ENCODE measurements around the gene SELPLG.
"Not testable (repeated sequence)": the region's sequence is repeated elsewhere in the genome, so short reads cannot be mapped to it uniquely, and the experiment has no call there.

The SELPLG gene

DNA sequence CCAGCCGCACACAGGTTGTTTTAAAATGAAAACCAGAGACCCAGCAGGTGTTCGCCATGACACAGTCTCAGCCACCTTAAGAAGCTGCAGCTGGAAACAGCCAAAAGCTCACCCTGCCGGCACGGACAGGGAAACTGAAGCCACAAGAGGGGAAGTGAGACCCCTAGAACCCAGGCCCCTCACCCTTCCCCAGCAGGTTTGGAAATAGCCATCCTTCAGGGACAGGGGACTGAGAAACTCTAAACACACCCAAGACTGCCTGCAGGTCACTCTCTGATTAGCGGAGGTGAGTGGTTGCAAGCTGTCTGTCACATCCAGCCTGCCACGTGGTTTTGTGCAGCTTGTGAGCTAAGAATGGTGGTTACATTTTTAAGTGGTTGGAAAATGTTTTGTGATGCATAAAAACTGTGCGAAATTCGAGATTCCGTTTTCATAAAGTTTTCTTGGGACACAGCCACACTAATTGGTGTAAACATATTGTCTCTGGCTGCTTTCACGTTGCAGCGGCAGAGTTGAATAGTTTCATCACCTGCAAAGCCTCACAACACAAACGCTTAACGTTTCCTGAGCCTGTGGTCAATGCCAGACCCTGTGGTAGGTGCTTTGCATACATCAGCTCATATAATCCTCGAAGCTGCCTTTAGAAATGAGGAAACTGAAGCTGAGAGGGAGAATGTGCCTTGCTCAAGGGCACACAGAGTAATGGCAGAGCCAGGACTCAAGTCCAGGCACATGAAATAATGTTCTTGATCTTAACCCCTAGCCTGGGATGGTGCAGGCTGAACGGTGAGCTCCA, 1.7 kb upstream of the SELPLG start:
- Histone ChIP-seq H2AK5ac (ENCODE audit: low read length, severe bottlenecking) (no peak overlapping the region), H3K27me3 (ENCODE audit: control insufficient read depth in 1 of 2, insufficient read depth in 1 of 2, low read length in 2 of 2) (no peaks in the 10 kb centered on the region), H2BK12ac (ENCODE audit: low read length in 2 of 2) (peak overlapping the region in 1 of 2 experiments; percentile 18), H2BK15ac (ENCODE audit: low read depth, poor library complexity, severe bottlenecking) (no peak overlapping the region), H4K91ac (ENCODE audit: low read length) (no peak overlapping the region), H3K9ac (ENCODE audit: low read length) (no peak overlapping the region), H3K9me3 (ENCODE audit: control insufficient read depth, low read length) (no peaks in the 10 kb centered on the region), H3K4me3 (ENCODE audit: insufficient read depth in 1 of 2, low read depth in 1 of 2, low read length in 2 of 2) (no peak overlapping the region), H2BK120ac (ENCODE audit: low read depth, low read length) (no peak overlapping the region), H3K36me3 (ENCODE audit: control insufficient read depth in 1 of 2, insufficient read depth in 2 of 2, low read depth in 1 of 2, low read length in 2 of 2) (peaks cover 0 to 6% of the 10 kb centered on the region in 2 experiments), H3K14ac (ENCODE audit: low read length in 2 of 2) (peak overlapping the region in 1 of 2 experiments; percentile 18), H4K8ac (ENCODE audit: low read length) (no peak overlapping the region), H2AFZ (ENCODE audit: low read depth, low read length) (no peak overlapping the region), H3K4ac (ENCODE audit: low read depth in 1 of 2, low read length in 2 of 2) (no peak overlapping the region), H3K4me2 (ENCODE audit: low read length, poor library complexity, severe bottlenecking) (no peak overlapping the region), H3K18ac (ENCODE audit: low read depth in 1 of 2, low read length in 2 of 2) (no peak overlapping the region), H2BK5ac (ENCODE audit: low read depth, low read length, poor library complexity, severe bottlenecking) (no peak overlapping the region), H3K79me1 (replicated peaks; ENCODE audit: low read length, poor library complexity, severe bottlenecking) (no peaks in the 10 kb centered on the region), H3K4me1 (ENCODE audit: control insufficient read depth, insufficient read depth, low read depth, low read length) (peaks cover 44% of the 10 kb centered on the region), H3K27ac (ENCODE audit: low read length, poor library complexity, severe bottlenecking) (no peak overlapping the region), H3K23ac (ENCODE audit: low read length in 2 of 2) (no peak overlapping the region)
- WGBS, result 71% methylated on average over 15 of the region's 15 CpGs
- DNase-seq, result no peak

- Histone ChIP-seq H3K27me3 (ENCODE audit: control insufficient read depth in 1 of 2, insufficient read depth in 1 of 2, low read length in 2 of 2) (no peaks in the 10 kb centered on the region), H3K23ac (ENCODE audit: low read length in 2 of 2) (no peak overlapping the region), H3K9me3 (ENCODE audit: control insufficient read depth, low read length) (no peaks in the 10 kb centered on the region), H3K4me2 (ENCODE audit: low read length, poor library complexity, severe bottlenecking) (no peak overlapping the region), H3K9ac (ENCODE audit: low read length) (no peak overlapping the region), H3K14ac (ENCODE audit: low read length in 2 of 2) (no peak overlapping the region), H3K27ac (ENCODE audit: low read length, poor library complexity, severe bottlenecking) (no peak overlapping the region), H2BK120ac (ENCODE audit: low read depth, low read length) (no peak overlapping the region), H3K4me3 (ENCODE audit: insufficient read depth in 1 of 2, low read depth in 1 of 2, low read length in 2 of 2) (no peak overlapping the region), H2AK5ac (ENCODE audit: low read length, severe bottlenecking) (no peak overlapping the region), H3K79me1 (replicated peaks; ENCODE audit: low read length, poor library complexity, severe bottlenecking) (no peaks in the 10 kb centered on the region), H3K4me1 (ENCODE audit: control insufficient read depth, insufficient read depth, low read depth, low read length) (peaks cover 50% of the 10 kb centered on the region), H3K36me3 (ENCODE audit: control insufficient read depth in 1 of 2, insufficient read depth in 2 of 2, low read depth in 1 of 2, low read length in 2 of 2) (peaks cover 0 to 3% of the 10 kb centered on the region in 2 experiments), H4K91ac (ENCODE audit: low read length) (no peak overlapping the region), H3K4ac (ENCODE audit: low read depth in 1 of 2, low read length in 2 of 2) (no peak overlapping the region), H3K18ac (ENCODE audit: low read depth in 1 of 2, low read length in 2 of 2) (peak overlapping the region in 1 of 2 experiments; percentile 45), H2BK15ac (ENCODE audit: low read depth, poor library complexity, severe bottlenecking) (no peak overlapping the region), H4K8ac (ENCODE audit: low read length) (peak overlapping the region; percentile 61), H2BK5ac (ENCODE audit: low read depth, low read length, poor library complexity, severe bottlenecking) (no peak overlapping the region), H2BK12ac (ENCODE audit: low read length in 2 of 2) (no peak overlapping the region), H2AFZ (ENCODE audit: low read depth, low read length) (no peak overlapping the region)
- no peak for DNase-seq
- 79% methylated on average over 4 of the region's 4 CpGs for WGBS
Observed at GRCh38 chr12:108634341-108634751, 652 bp upstream of the SELPLG start.

- Histone ChIP-seq H2BK5ac (ENCODE audit: low read depth, low read length, poor library complexity, severe bottlenecking) (no peak overlapping the region), H3K9me3 (ENCODE audit: control insufficient read depth, low read length) (no peaks in the 10 kb centered on the region), H2AFZ (ENCODE audit: low read depth, low read length) (no peak overlapping the region), H3K4me1 (ENCODE audit: control insufficient read depth, insufficient read depth, low read depth, low read length) (peaks cover 56% of the 10 kb centered on the region), H3K79me1 (replicated peaks; ENCODE audit: low read length, poor library complexity, severe bottlenecking) (no peaks in the 10 kb centered on the region), H2BK120ac (ENCODE audit: low read depth, low read length) (peak overlapping the region; percentile 51), H3K4ac (ENCODE audit: low read depth in 1 of 2, low read length in 2 of 2) (no peak overlapping the region), H3K4me3 (ENCODE audit: insufficient read depth in 1 of 2, low read depth in 1 of 2, low read length in 2 of 2) (no peak overlapping the region), H3K18ac (ENCODE audit: low read depth in 1 of 2, low read length in 2 of 2) (no peak overlapping the region), H3K23ac (ENCODE audit: low read length in 2 of 2) (no peak overlapping the region), H4K8ac (ENCODE audit: low read length) (no peak overlapping the region), H3K9ac (ENCODE audit: low read length) (no peak overlapping the region), H3K36me3 (ENCODE audit: control insufficient read depth in 1 of 2, insufficient read depth in 2 of 2, low read depth in 1 of 2, low read length in 2 of 2) (peaks cover 0 to 2% of the 10 kb centered on the region in 2 experiments), H4K91ac (ENCODE audit: low read length) (peak overlapping the region; percentile 90), H3K27me3 (ENCODE audit: control insufficient read depth in 1 of 2, insufficient read depth in 1 of 2, low read length in 2 of 2) (no peaks in the 10 kb centered on the region), H2BK15ac (ENCODE audit: low read depth, poor library complexity, severe bottlenecking) (no peak overlapping the region), H2BK12ac (ENCODE audit: low read length in 2 of 2) (no peak overlapping the region), H3K4me2 (ENCODE audit: low read length, poor library complexity, severe bottlenecking) (no peak overlapping the region), H2AK5ac (ENCODE audit: low read length, severe bottlenecking) (no peak overlapping the region), H3K27ac (ENCODE audit: low read length, poor library complexity, severe bottlenecking) (no peak overlapping the region), H3K14ac (ENCODE audit: low read length in 2 of 2) (no peak overlapping the region)
- WGBS, result 97% methylated on average over 7 of the region's 7 CpGs
- no peak for DNase-seq
Observed at GRCh38 chr12:108633081-108633533, 587 bp downstream of the SELPLG start.

DNA sequence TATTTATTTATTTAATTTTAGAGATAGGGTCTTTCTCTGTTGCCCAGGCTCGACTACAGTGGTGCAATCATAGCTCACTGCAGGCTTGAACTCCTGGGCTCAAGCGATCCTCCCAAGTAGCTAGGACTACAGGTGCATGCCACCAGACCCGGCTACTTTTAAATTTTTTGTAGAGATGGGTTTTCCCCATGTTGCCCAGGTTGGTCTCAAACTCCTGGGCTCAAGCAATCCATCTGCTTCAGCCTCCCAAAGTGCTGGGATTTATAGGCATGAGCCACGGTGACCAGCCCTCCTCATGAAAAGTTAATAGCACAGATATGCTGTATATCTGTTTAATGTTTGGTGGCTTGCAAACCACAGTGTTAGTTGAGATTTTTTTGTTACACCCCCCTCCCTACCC, 2.4 kb downstream of the SELPLG start:
- H2AK5ac ChIP-seq (ENCODE audit: low read length, severe bottlenecking); H3K4ac ChIP-seq (ENCODE audit: low read depth in 1 of 2, low read length in 2 of 2); H3K4me2 ChIP-seq (ENCODE audit: low read length, poor library complexity, severe bottlenecking); H3K9ac ChIP-seq (ENCODE audit: low read length); H2BK15ac ChIP-seq (ENCODE audit: low read depth, poor library complexity, severe bottlenecking); H3K36me3 ChIP-seq (ENCODE audit: control insufficient read depth in 1 of 2, insufficient read depth in 2 of 2, low read depth in 1 of 2, low read length in 2 of 2); DNase-seq; H4K8ac ChIP-seq (ENCODE audit: low read length); H2AFZ ChIP-seq (ENCODE audit: low read depth, low read length); H3K79me1 ChIP-seq (replicated peaks; ENCODE audit: low read length, poor library complexity, severe bottlenecking); H3K23ac ChIP-seq (ENCODE audit: low read length in 2 of 2); H3K9me3 ChIP-seq (ENCODE audit: control insufficient read depth, low read length); H2BK5ac ChIP-seq (ENCODE audit: low read depth, low read length, poor library complexity, severe bottlenecking); H3K18ac ChIP-seq (ENCODE audit: low read depth in 1 of 2, low read length in 2 of 2); H2BK12ac ChIP-seq (ENCODE audit: low read length in 2 of 2); H4K91ac ChIP-seq (ENCODE audit: low read length); H3K27me3 ChIP-seq (ENCODE audit: control insufficient read depth in 1 of 2, insufficient read depth in 1 of 2, low read length in 2 of 2); H3K14ac ChIP-seq (ENCODE audit: low read length in 2 of 2); H3K4me3 ChIP-seq (ENCODE audit: insufficient read depth in 1 of 2, low read depth in 1 of 2, low read length in 2 of 2); H3K27ac ChIP-seq (ENCODE audit: low read length, poor library complexity, severe bottlenecking); H2BK120ac ChIP-seq (ENCODE audit: low read depth, low read length): not testable (repeated sequence)
- 96% methylated on average over 4 of the region's 4 CpGs for WGBS
- H3K4me1 ChIP-seq (ENCODE audit: control insufficient read depth, insufficient read depth, low read depth, low read length), result peaks cover 51% of the 10 kb centered on the region
